Activated CD8-positive, alpha-beta memory T cell treated with anti-CD3 and anti-CD28 coated beads for 36 hours (primary cell): Measurements from ENCODE around the gene KLK13. TPM values are rescaled to one million over a fixed set of nuclear protein-coding genes. Genes with fewer than 3 reads are reported as not detected.

Experiments
- CTCF ChIA-PET: fragments of 350-600 bp; sonication (Branson Sonifier 250); formaldehyde crosslinking; loops from one replicate; lab custom pipeline; 2021; ENCODE audit warnings: antibody characterized with exemption; lab: Charles Lee
- POLR2A ChIA-PET: fragments of 350-600 bp; sonication (Branson Sonifier 250); formaldehyde crosslinking; loops from one replicate; lab custom pipeline; 2021; ENCODE audit warnings: antibody characterized with exemption; lab: Charles Lee
- total RNA-seq, 2 experiments: library from RNA; stranded (reverse); gene quantifications; one replicate each; pipeline ENCODE4 v1.2.3, GENCODE V29; 2021

KLK13 gene
- total RNA-seq, 2 experiments from 2014 or later: not detected

DNA sequence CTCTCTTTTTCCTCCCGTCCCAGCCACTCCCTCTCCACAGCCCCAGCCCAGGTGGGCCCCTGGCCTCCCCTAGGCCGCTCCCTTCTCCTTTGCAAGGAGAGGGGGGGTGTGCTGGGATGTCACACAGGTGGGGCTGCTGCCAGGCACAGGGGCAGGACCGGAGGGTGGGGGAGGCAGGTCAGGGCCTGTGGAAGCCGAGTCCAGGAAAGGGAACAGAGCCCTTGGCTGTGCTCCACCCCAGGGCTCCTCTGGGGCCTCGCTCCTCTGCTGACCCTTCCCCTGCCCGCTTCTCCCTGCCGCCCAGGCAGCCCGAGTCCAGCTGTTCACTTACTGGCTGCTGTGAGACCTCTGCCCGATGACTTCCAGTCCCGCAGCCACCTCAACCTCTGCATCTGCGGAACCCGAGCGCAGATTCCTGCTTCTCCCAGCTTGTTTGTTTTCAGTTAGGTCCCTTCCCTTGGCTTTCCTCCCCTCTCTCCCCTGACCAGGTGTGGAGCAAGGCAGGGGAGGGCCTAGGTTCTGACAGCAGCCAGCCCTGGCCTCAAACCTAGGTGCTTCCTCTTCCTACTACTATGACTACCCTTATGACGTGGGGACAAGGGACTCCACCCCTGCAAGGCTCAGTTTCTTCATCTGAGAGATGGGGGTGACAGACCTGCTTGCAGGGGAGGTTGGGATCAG lies 37.6 kb downstream of the KLK13 start:
- ChIA-PET POLR2A (no interaction called here), CTCF (no interaction called here)

DNA sequence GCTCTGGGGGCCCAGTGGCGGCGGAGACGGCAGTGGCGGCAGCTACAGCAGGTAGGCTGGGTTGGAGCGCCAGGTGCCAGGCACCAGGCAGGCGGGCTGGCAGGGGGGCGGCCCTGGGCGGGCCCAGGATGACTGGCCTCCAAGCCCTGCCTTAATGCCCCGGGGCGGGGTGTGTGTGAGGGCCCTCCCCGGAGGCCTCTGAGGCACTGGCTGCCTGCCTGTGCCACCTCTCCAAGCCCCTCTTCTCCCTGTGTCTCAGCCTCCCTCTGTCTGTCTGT lies 38.4 kb downstream of the KLK13 start, which contains the start of gene KLK11:
Gene KLK11, minus strand, starts transcription at position 63 of the 278 bp plus-strand sequence. CDS start 985 bp downstream, outside the sequence.
- POLR2A ChIA-PET: no interaction called here
- CTCF ChIA-PET: no interaction called here

DNA sequence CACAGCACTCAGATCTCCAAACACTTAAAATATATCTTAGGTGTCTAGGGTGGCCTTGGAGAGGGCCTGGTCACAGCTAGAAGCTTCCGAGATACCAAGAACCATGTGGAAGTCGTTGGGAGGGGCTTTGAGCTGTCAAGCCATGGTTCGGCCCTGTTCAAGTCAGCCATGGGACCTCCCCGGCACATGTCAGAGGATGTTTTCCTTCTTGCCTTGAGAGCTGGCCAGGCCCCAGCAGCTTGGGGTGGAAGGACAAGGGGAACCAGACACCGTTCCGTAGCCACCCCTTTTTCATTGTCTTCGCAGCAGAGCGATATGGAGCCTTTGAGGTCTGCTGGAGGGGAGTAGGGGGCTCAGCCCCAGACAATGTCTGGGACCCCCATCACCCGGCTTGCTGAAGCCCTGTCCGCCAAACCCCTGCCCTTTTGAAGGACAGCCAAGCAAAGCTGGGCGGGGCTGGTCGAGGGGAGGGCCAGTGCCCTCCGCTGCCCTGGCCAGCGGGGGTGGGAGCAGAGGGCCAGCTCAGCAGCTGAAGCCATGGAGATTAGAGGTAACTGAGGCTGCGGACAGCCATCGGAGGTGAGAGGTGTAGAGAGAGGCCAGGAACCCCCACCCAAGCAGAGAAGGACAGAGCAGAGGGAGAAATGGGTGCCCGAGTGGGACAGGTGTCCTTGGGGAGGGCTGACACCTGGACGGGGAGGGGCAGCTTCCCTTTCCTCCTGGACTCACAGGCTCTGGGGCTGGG lies 38.9 kb downstream of the KLK13 start:
- CTCF ChIA-PET: no interaction called here
- POLR2A ChIA-PET: no interaction called here

DNA sequence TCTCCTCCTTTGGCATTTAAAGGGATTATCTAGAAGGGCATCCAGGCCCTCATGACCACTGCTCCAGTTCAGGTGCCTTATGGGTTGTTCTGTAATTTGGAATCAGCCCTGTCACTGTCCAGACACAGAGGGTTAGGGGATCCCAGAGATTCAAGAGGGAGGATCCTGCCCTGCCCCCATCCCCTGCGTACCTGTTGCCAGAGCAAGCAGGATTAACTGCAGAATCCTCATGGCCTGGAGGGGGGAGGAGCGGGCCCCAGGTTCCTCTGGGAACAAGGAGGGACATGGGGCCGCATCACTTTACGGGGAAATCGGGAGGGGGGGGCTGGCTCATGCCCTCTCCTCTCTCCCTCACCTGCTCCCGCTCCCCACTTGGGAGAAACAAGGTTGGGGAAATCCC lies 39.5 kb downstream of the KLK13 start:
- POLR2A ChIA-PET: no interaction called here
- CTCF ChIA-PET: no interaction called here

DNA sequence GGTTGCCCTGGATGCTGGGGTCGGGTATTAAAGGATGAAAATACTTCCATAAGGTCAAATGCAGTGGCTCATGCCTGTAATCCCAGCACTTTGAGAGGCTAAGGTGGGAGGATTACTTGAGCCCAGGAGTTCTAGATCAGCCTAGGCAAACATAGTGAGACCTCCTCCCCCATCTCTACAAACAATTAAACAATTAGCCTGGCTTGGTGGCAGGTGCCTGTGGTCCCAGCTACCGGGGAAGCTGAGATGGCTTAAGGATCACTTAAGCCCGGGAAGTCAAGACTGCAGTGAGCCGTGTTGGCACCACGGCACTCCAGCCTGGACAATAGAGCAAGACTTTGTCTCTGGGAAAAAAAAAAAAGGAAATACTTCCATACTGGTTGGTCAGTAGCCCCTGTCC lies 40.0 kb downstream of the KLK13 start:
- CTCF ChIA-PET: no interaction called here
- POLR2A ChIA-PET: no interaction called here

DNA sequence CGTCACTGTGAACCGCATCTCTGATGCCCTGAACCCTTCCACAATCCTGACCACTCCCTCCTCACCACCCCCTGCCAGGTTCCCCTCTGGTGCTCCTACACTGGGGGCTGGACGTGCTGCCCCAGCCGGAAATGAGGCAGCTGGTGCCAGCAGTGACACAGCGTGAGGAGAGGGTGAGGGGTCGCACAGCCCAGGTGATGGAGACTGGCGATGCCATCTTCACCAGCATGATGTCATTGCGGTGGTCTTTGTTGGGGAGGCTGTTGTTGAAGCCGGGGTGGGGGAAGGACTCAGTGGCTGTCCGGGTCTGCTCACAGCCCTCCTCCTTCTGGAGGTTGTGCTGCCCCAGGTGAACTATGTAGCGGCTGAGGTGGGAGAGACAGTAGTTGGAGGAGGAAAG lies 40.9 kb downstream of the KLK13 start:
- ChIA-PET POLR2A (no interaction called here), CTCF (no interaction called here)

DNA sequence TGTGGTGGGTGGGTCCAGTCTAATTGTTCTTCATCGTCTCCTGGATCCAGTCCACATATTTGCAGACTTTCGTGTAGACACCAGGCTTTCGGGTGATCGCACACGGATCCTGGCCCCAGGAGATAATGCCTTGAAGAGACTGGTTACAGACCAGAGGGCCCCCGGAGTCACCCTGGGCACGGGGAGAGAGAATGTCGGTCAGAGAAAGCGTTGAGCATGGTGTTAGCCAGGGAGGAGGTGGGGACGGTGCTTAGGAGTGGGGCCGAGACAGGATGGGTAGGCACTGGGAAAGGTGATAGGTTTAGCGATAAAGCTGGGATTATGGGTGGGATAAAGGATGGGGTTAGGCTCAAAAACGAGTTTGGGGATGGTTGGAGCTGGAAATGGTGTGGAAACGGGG lies 42.4 kb downstream of the KLK13 start:
- CTCF ChIA-PET: no interaction called here

DNA sequence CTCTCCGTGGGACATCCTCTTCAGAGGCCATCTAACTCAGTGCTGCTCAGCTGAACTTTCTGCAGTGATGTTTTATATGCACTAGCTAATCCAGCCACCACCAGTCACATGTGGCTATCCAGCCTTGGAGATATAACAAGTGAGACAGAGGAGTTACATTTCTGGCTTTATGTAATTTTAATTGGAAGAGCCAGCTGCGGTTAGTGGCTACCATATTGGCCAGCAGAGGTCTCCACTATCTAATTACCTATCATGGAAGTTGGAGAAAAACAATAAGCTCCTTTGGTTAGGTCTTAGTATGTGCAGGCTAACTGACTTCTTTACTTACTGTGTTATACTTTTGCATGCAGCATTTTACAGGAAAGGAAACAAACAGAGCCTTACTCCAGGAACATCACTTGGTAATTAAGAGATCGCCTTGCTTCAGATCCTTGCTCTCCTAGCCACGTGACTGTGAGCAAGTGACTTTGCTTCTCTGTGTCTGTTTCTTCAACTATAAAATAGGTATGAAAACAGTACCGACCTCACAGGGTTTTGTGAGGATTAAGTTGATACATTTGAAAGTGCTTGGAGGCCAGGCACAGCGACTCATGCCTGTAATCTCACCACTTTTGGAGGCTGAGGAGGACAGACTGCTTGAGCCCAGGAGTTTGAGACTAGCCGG lies 43.8 kb downstream of the KLK13 start:
- ChIA-PET CTCF (interaction anchor here (0.5 to 0.7 kb wide), 3 partner anchors 31 to 985 kb away, joined by 3 to 5 read pairs (median 3); no protein-coding TSS in a partner anchor), POLR2A (no interaction called here)

More for the DNA sequence above, 42.4 kb downstream of the KLK13 start:
- POLR2A ChIA-PET: no interaction called here

DNA sequence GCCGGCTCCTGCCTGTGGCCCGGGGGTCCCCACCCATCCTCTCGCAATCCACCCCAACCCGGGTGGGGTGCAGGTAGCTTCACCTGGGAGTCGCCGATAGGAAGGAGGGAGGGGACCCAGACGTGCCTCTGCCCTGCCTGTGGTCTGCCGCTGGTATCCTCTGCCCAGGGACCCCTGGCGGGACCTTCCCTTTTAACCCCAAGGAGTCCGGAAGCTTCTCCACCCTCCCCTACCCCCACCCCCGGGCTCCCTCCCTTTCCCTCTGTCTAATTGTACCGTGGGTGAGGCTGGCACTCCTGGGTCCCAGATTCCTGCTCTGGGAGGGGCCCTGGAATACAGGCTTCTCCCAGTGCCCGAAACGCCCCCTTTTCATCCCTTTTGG lies 45.4 kb downstream of the KLK13 start, which contains the start of gene KLK10:
Gene KLK10, minus strand, starts transcription at position 166 of the 382 bp plus-strand sequence. CDS start 579 bp downstream, outside the sequence.
- POLR2A ChIA-PET: no interaction called here
- CTCF ChIA-PET: no interaction called here

DNA sequence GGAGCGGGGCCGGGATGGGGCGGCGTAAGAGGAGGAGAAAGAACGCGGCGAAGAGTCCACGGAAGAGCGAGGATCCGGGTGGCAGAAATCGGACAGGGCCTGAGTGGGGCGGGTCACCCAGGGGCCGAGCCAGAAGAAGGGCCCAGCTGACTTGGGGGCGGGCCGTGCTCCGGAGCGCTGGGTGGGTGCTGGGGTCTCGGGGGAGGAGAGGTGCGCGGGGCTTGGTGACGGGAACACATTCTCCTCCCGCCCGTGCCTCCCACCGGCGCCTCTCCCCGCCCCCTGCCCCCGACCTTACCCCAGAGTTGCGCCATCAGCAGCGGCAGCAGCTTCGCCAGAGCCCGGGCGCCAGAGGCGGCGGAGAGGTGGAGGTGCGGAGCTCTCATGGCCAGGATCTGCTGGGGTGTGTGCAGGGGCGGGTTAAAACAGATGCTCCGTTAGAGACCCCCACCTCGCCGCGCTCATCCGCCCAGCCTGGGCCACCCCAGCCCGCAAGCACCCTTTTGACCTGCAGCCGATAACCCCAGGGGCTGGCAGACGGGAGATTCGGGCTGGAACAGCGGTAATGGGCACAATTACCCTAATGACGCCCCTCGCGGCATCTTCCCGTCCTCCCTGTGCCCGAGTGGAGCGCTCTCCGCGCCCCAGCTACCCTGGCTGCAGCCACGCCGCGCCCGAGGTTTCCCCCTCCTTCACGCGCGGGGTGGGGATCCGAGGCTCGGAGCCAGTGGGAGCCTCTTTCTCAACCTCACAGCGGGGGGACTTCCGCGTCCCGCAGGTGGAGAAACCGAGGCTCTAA lies 45.9 kb downstream of the KLK13 start:
- POLR2A ChIA-PET: no interaction called here
- CTCF ChIA-PET: no interaction called here

DNA sequence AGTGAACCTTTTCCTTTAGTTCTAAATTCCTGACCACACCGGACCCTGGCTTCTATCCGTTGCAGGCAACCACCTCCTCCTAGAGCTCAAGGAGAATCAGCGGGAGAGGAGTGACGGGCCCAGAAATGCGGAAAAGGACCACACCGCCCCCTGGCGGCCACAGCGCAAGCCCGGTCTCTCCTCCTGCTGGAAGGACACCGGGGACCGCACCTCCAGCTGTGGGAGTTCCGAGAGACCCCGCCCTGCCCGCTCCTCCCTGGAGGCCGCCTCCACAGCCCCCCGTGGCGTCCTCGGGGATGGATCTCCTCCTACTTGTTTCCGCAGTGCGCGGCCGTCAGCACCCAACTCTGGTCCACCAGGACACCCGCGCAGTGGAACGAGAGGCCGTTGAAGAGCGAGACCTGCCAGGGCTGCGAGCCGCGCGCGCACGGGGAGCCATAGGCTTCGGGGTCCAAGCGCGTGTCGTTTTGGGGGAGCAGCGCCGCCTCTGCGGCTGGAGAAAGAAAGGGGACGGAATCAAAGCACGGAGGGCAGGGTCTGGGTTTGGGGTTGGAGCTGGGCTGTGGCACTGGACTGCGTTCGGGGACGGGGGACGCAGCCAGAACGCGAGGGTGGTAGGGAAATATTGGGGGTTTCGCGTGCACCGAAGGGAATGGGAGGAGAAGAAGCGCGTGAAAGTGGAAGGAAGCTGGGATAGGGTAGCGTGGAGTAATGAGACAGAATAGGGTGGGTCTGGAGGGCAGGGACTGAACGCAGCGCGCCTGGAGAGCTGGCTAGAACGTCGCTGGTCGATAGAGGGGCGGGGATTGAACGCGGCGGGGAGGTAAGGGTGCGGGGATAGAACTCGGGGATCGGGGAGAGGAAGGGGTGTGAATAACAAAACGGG lies 47.9 kb downstream of the KLK13 start:
- ChIA-PET POLR2A (no interaction called here), CTCF (interaction anchor here (0.6 to 1.1 kb wide), 4 partner anchors 18 to 409 kb away, joined by 3 to 5 read pairs (median 4); partner anchors contain the start of gene KLK12)

DNA sequence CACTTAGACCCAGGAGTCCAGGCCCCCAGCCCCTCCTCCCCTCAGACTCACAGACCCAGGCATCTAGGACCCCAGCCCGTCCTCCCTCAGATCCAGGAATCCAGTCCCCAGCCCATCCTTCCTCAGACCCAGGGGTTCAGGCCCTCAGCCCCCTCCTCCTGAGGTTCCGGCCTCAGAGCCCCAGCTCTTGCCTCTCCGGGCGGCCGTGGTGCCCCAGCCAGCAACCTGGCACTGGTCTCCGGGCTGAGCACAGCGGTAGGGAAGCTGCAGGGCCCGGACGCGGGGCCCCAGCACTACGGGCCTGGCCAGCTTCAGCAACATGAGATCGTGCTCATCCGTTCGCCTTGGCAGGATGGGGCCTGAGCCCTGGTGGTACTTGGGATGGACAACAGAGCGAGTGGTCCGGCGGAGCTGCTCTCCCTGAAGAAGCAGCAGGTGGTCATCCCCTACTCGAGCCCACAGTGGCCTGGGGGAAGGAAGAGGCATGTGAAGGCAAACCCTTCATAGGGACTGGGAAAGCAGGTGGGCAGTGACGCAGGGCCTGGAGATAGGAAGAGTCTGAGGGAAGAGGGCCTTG lies 49.1 kb downstream of the KLK13 start:
- POLR2A ChIA-PET: no interaction called here
- CTCF ChIA-PET: interaction anchor here (1.0 to 1.1 kb wide), 2 partner anchors 90 to 154 kb away, joined by 3 to 4 read pairs; no protein-coding TSS in a partner anchor

DNA sequence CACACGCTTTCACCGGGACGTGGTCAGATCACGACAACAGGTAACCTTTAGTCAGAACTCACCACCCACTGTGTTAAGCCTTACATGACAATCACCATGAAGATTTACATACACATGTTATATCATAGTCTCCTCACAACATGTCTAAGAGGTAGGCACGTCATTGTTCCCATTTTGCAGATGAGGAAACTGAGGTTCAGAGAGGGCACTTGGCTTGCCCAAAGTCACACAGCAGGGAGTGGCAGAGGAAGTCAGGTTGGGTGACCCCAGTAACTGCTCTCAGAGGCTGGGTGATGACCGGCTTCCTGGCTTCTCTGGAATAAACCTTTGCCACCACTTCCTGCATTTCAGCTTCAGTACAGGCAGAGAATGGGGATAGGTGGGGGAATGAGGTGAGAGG lies 50.6 kb downstream of the KLK13 start:
- ChIA-PET POLR2A (no interaction called here), CTCF (no interaction called here)

DNA sequence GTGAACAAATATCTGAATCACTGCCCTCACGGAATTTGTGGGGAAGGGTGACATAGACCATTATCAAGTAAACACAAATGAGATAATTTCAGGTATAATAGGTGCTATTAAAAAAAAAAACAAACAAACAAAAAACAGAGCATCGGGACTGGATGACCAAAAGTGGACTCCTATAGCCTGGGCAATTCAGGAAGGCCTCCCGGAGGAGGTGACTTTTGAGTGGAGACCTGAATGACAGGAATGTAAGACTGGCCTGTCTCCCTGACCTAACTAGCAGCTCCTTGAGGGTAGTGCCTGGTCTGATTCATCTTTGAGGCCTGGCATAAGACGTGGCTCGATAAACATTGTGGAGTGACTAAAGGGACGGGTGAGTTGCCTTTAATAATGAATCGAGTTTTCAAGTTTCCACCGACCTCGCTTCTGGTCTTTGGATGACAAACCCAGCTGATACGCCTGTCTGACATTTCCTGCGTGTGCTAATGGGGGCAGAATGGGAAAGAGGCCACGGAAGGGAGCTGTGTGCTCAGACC lies 52.2 kb downstream of the KLK13 start:
- CTCF ChIA-PET: no interaction called here
- POLR2A ChIA-PET: no interaction called here

DNA sequence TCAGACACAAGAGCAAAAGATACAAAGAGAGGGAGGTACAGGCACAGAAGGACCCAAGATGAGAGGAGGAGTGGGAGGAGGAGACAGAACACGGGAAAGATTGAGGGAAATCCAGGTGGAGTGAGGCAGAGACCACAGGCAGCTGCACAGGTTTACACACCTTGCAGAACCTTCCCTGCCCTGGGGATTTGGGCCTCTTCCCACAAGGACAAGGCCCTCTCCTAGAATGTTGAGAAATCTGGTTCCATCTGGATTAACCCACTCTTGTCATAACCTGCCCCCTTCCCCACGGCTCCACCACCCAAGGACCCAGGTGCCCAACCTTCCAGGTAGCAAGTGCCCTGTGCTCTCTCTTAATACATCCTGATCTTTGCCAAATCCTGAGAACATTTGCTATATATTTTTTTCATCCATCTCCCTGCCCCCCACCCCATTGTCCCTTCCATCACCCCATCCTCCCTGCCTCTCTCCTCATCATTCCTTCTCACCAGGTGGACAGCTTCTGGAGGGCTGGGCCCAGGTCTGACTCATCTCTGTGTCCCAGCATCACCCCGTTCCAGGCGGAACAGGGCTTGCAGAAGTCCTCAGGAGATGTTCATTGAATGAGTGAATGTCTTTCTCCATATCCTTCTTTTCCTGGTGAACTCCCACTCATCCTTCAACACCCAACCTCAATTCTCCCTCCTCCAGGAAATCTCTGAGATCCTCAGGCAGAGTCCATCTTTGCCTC lies 54.7 kb downstream of the KLK13 start:
- ChIA-PET CTCF (no interaction called here), POLR2A (no interaction called here)

DNA sequence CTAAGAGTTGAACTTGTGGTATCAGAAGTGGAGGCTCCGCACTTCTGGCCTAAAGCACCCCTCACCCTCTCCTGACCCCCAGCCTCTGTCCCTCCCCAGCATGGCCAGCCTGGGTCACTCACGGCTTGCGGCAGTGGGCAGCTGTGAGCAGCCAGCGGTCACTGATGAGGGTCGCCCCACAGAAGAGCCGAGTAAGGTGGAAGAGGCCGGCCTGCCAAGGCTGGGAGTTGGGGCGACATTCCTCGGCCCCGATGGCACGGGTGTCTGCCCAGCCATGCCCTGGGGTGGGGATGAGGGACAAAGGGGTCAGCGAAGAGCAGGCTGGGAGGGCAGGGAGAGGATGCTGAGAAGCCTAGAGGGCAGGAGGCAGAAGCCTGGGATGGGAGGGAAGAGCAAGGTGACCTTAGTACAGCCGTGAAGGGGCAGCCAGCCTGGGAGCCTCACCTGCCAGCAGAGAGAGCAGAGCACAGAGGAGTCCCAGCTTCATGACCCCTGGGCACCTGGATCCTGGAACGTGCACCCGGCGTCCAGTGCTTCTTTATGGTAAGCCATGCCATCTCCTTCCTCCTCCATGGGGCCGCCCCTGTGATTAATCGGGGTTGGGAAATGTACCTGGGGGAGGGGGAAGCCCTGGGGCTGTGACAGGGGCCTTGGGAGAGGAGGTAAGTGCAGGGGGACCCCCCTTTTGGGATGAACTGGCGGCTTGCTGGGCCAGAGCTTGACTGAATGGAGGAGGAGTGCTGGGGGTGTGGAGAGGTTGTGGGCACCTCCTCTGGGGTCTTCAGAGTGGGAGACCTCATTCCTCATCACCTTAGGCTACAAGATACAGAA lies 55.6 kb downstream of the KLK13 start:
- POLR2A ChIA-PET: no interaction called here
- CTCF ChIA-PET: interaction anchor here (0.5 kb wide), 1 partner anchor 658 kb away, joined by 3 read pairs; no protein-coding TSS in a partner anchor

DNA sequence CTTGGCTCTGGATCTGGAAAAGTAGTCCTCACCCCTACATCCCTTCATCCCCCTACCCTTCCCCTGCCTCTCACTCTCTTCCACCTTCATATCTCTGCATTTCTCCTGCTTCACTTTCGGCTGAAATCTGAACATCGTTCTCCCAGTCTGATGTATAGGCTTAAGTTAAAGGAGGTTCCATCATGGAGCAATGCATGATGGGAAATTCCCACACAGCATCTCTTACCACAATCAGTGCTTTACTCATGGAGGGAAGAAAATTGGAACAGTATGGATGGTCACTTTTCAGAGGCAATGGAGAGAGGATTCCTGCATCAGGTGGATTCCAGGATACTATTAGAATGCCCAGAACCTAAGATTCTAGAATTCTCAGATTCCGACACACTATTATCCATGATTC lies 57.4 kb downstream of the KLK13 start:
- ChIA-PET CTCF (no interaction called here), POLR2A (no interaction called here)
